H1 (cell line): ENCODE data around the gene PAX5. TPM values are rescaled to one million over a fixed set of nuclear protein-coding genes. Genes with fewer than 3 reads are reported as not detected.

Source experiments
- ATF2 ChIP-seq: IDR thresholded peaks from 2 replicates; pipeline ENCODE4 v1.6.1; 2012; ENCODE audit warnings: low read length, inconsistent platforms
- ATF3 ChIP-seq: IDR thresholded peaks from 2 replicates; pipeline ENCODE4 v1.6.1; 2011; ENCODE audit warnings: low read depth, mild to moderate bottlenecking, low read length; ENCODE audit not compliant: insufficient read depth
- BCL11A ChIP-seq, 2 experiments: IDR thresholded peaks; one replicate each; pipeline ENCODE4 v1.6.1; 2011; ENCODE audit warnings: low read depth in 2 of 2, low read length in 2 of 2, mild to moderate bottlenecking in 2 of 2
- CREB1 ChIP-seq: IDR thresholded peaks from 2 replicates; pipeline ENCODE4 v1.6.1; 2012; ENCODE audit warnings: inconsistent platforms
- EP300 ChIP-seq, 2 experiments: IDR thresholded peaks; 1 replicate in 1 of 2; 2 replicates in 1 of 2; pipeline ENCODE4 v1.6.1; 2011 to 2012; ENCODE audit warnings: low read depth in 2 of 2, low read length in 2 of 2, mild to moderate bottlenecking in 2 of 2, borderline replicate concordance in 1 of 2, inconsistent platforms in 1 of 2, moderate library complexity in 1 of 2
- KDM5A ChIP-seq: fragments of 200-600 bp; IDR thresholded peaks from 2 replicates; pipeline ENCODE4 v1.7.1; 2012; ENCODE audit warnings: mild to moderate bottlenecking, low read length, inconsistent platforms, mixed read lengths
- POLR2AphosphoS5 ChIP-seq: IDR thresholded peaks from 2 replicates; pipeline ENCODE4 v1.6.1; 2011; ENCODE audit warnings: low read depth, low read length
- RXRA ChIP-seq: IDR thresholded peaks from 2 replicates; pipeline ENCODE4 v1.6.1; 2011; ENCODE audit warnings: low read depth, mild to moderate bottlenecking, low read length, moderate library complexity; ENCODE audit not compliant: insufficient read depth
- polyA plus RNA-seq, 7 experiments: library from polyadenylated mRNA; depleted of rRNA in 3 of 7; stranded (reverse) in 5 of 7; unstranded in 2 of 7; fragments of >200 nt in 5 of 7; fragments of 200-250 nt in 2 of 7; gene quantifications; 1 replicate in 5 of 7; 2 replicates in 1 of 7; 4 replicates in 1 of 7; pipeline versions ENCODE4 v1.2.1 to v1.2.3, GENCODE V29; 2011 to 2013; ENCODE audit warnings: missing spikeins in 2 of 7, mixed read lengths in 2 of 7
- total RNA-seq: library from RNA; stranded (reverse); fragmentation: NEBNext Ultra II Directional; extraction: Animal tissue kit (Norgen Biotek cat#: 25700); gene quantifications from 2 replicates; pipeline ENCODE4 v1.2.1, GENCODE V29; 2021

The PAX5 gene
- total and polyA plus RNA-seq, 2 of the 8 experiments (the other 6 are each of a cell fraction or from before 2014, with no cell fraction given), result 0.29 to 0.43 TPM

- TF ChIP-seq ATF2, result no peak
- TF ChIP-seq KDM5A, result no peak
- no peak for TF ChIP-seq BCL11A (IDR thresholded peaks at IDR 0.05; ENCODE audit: low read depth in 2 of 2, low read length in 2 of 2)
- TF ChIP-seq POLR2AphosphoS5, result no peak
- TF ChIP-seq RXRA, result no peak
- no peak for TF ChIP-seq EP300 (IDR thresholded peaks at IDR 0.05; ENCODE audit: borderline replicate concordance in 1 of 2, low read depth in 2 of 2, low read length in 2 of 2)
- no peak for TF ChIP-seq CREB1
- no peak for TF ChIP-seq ATF3
Measured at GRCh38 chr9:36900136-36900855, 133.8 kb downstream of the PAX5 start (continued).
